SK-N-SH treated with all-trans-retinoic acid at 6 μM for 48 hours (cell line): Measurements from ENCODE around the gene PAX3.
A peak's percentile ranks its signal among the peaks of the same experiment; 100 is the strongest.

Source experiments
- ATAC-seq: fragments of 200-7000 bp; cut with Tn5 transposase; 3 replicates; pipeline ENCODE4 v1.9.1; 2020; ENCODE audit warnings: mild to moderate bottlenecking, moderate library complexity
- BACH2 ChIP-seq: fragments of 250-450 bp; sonication (Bioruptor Pico); IDR thresholded peaks from 2 replicates; pipeline ENCODE4 v1.9.0; 2021; ENCODE audit warnings: mild to moderate bottlenecking, borderline replicate concordance
- CREB5 ChIP-seq: fragments of 250-450 bp; sonication (Bioruptor Pico); IDR thresholded peaks from 2 replicates; pipeline ENCODE4 v1.5.1; 2020; ENCODE audit warnings: low read depth, mild to moderate bottlenecking, moderate library complexity
- CSDC2 ChIP-seq: fragments of 250-450 bp; sonication (Bioruptor Pico); IDR thresholded peaks from 2 replicates; pipeline ENCODE4 v1.5.0; 2020; ENCODE audit warnings: mild to moderate bottlenecking, moderate library complexity
- CSRNP3 ChIP-seq: fragments of 250-450 bp; sonication (Bioruptor Pico); IDR thresholded peaks from 2 replicates; pipeline ENCODE4 v1.5.1; 2021; ENCODE audit warnings: mild to moderate bottlenecking, moderate library complexity
- ESRRG ChIP-seq: fragments of 250-450 bp; sonication (Bioruptor Pico); IDR thresholded peaks from 2 replicates; pipeline ENCODE4 v1.6.1; 2021; ENCODE audit warnings: mild to moderate bottlenecking
- GLIS3 ChIP-seq: fragments of 250-450 bp; sonication (Bioruptor Pico); IDR thresholded peaks from 2 replicates; pipeline ENCODE4 v1.5.0; 2020; ENCODE audit warnings: mild to moderate bottlenecking, moderate library complexity
- ISL1 ChIP-seq: fragments of 250-450 bp; sonication (Bioruptor Pico); IDR thresholded peaks from 2 replicates; pipeline ENCODE4 v2.1.2; 2022; ENCODE audit warnings: mild to moderate bottlenecking, moderate library complexity
- OSR1 ChIP-seq: fragments of 250-450 bp; sonication (Bioruptor Pico); IDR thresholded peaks from 2 replicates; pipeline ENCODE4 v1.8.0; 2022; ENCODE audit warnings: moderate library complexity, mild to moderate bottlenecking, inconsistent platforms
- PATZ1 ChIP-seq: fragments of 250-450 bp; sonication (Bioruptor Pico); IDR thresholded peaks from 2 replicates; pipeline ENCODE4 v1.8.0; 2020; ENCODE audit warnings: mild to moderate bottlenecking, moderate library complexity, borderline replicate concordance
- POU6F1 ChIP-seq: fragments of 250-450 bp; sonication (Bioruptor Pico); IDR thresholded peaks from 2 replicates; pipeline ENCODE4 v1.8.0; 2021; ENCODE audit warnings: low read depth, mild to moderate bottlenecking, moderate library complexity, borderline replicate concordance
- RARB ChIP-seq: fragments of 250-450 bp; sonication (Bioruptor Pico); IDR thresholded peaks from 2 replicates; pipeline ENCODE4 v1.8.0; 2021; ENCODE audit warnings: mild to moderate bottlenecking, moderate library complexity
- SNAI2 ChIP-seq: fragments of 250-450 bp; sonication (Bioruptor Pico); IDR thresholded peaks from 2 replicates; pipeline ENCODE4 v1.5.0; 2020; ENCODE audit warnings: mild to moderate bottlenecking, moderate library complexity
- TCF4 ChIP-seq: fragments of 250-450 bp; sonication (Bioruptor Pico); IDR thresholded peaks from 2 replicates; pipeline ENCODE4 v1.8.0; 2021; ENCODE audit warnings: mild to moderate bottlenecking, moderate library complexity, borderline replicate concordance
- TOX ChIP-seq: fragments of 250-450 bp; sonication (Bioruptor Pico); IDR thresholded peaks from 2 replicates; pipeline ENCODE4 v1.8.0; 2021; ENCODE audit warnings: mild to moderate bottlenecking, moderate library complexity, borderline replicate concordance
- TSHZ2 ChIP-seq: fragments of 250-450 bp; sonication (Bioruptor Pico); IDR thresholded peaks from 2 replicates; pipeline ENCODE4 v1.5.0; 2020; ENCODE audit warnings: mild to moderate bottlenecking, moderate library complexity
- ZC3H10 ChIP-seq: fragments of 250-450 bp; sonication (Bioruptor Pico); IDR thresholded peaks from 2 replicates; pipeline ENCODE4 v1.5.1; 2021; ENCODE audit warnings: mild to moderate bottlenecking, moderate library complexity
- ZFP3 ChIP-seq: fragments of 250-450 bp; sonication (Bioruptor Pico); IDR thresholded peaks from 2 replicates; pipeline ENCODE4 v1.5.0; 2020; ENCODE audit warnings: mild to moderate bottlenecking, moderate library complexity
- ZFP30 ChIP-seq: fragments of 450-650 bp; formaldehyde crosslinking; IDR thresholded peaks from 2 replicates; pipeline ENCODE4 v1.5.0; 2022; ENCODE audit warnings: mild to moderate bottlenecking, moderate library complexity
- ZNF70 ChIP-seq: fragments of 450-650 bp; formaldehyde crosslinking; IDR thresholded peaks from 2 replicates; pipeline ENCODE4 v1.5.0; 2020; ENCODE audit warnings: mild to moderate bottlenecking, moderate library complexity
- ZNF8 ChIP-seq: fragments of 450-650 bp; formaldehyde crosslinking; IDR thresholded peaks from 2 replicates; pipeline ENCODE4 v1.5.0; 2020; ENCODE audit warnings: mild to moderate bottlenecking, moderate library complexity

The PAX3 gene

GRCh38 chr2:222330910-222331309, 32.1 kb upstream of the PAX3 start:
- no peak for ATAC-seq
- TF ChIP-seq ESRRG (CRISPR knock-in tag) = no peak
- TF ChIP-seq ZC3H10 (CRISPR knock-in tag) = no peak
- TF ChIP-seq TCF4 (CRISPR knock-in tag) = peak; percentile 32; the same call in 1 of the 2 replicates

- TF ChIP-seq RARB (no peak), ISL1 (CRISPR knock-in tag) (no peak), CSDC2 (no peak), OSR1 (CRISPR knock-in tag) (no peak), GLIS3 (no peak), TCF4 (CRISPR knock-in tag) (no peak), CREB5 (CRISPR knock-in tag) (no peak), PATZ1 (CRISPR knock-in tag) (no peak), ZFP3 (CRISPR knock-in tag) (no peak), ESRRG (CRISPR knock-in tag) (no peak), BACH2 (no peak), ZFP30 (no peak), SNAI2 (no peak), TSHZ2 (CRISPR knock-in tag) (no peak), TOX (CRISPR knock-in tag) (no peak), ZNF8 (CRISPR knock-in tag) (no peak), POU6F1 (CRISPR knock-in tag) (no peak), CSRNP3 (CRISPR knock-in tag) (no peak)
- ATAC-seq = no peak
Measured at GRCh38 chr2:222322236-222322635, 23.4 kb upstream of the PAX3 start.

- TF ChIP-seq ZNF70 (CRISPR knock-in tag) (no peak), TCF4 (CRISPR knock-in tag) (peak; percentile 20; the same call in 1 of the 2 replicates)
- TF ChIP-seq, all 23 proteins: peak for 1
- no peak for ATAC-seq
Measured at GRCh38 chr2:222320436-222321395, 21.9 kb upstream of the PAX3 start.
